ENCODE data around the gene LRBA.

DNA sequence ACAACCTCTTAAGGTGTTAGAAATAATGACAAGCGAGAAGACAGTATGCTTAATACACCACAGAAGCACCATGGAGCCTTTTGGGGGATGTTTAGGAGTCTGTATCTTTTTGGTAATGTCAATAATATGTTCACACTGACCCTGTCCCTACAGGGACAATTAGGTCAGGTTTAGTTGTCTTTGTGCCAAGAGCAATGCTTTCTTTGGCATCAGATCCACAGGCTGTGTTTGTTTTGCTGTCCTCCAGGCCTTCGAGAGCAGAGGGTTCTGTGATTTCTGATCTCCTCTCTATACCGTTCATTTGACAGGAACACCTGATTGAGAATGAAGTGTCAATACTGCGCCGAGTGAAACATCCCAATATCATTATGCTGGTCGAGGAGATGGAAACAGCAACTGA is 783.1 kb downstream of the LRBA start:
- TF ChIP-seq RNF2 (IDR thresholded peaks at IDR 0.05) (no peak), GABPA (tag; conservative IDR thresholded peaks at IDR 0.05; ENCODE audit: low read depth) (no peak), TCF7L2 (IDR thresholded peaks at IDR 0.05; ENCODE audit: low read depth, low read length) (no peak), POLR2A (conservative IDR thresholded peaks at IDR 0.05) (no peak), TAF15 (IDR thresholded peaks at IDR 0.05; ENCODE audit: low read depth, low read length) (no peak), TBL1XR1 (IDR thresholded peaks at IDR 0.05; ENCODE audit: low read length in 2 of 2) (no peak), NR2C2 (CRISPR knock-in tag; IDR thresholded peaks at IDR 0.05) (no peak), NR2C2 (tag; IDR thresholded peaks at IDR 0.05) (no peak), SIN3A (IDR thresholded peaks at IDR 0.05; ENCODE audit: borderline replicate concordance in 2 of 2, control insufficient read depth in 1 of 2, low read depth in 2 of 2, low read length in 2 of 2) (no peak), GTF2E2 (tag; IDR thresholded peaks at IDR 0.05) (no peak), HEY1 (CRISPR knock-in tag; IDR thresholded peaks at IDR 0.05; ENCODE audit: borderline replicate concordance) (no peak), EP400 (IDR thresholded peaks at IDR 0.05) (no peak), CEBPB (tag; IDR thresholded peaks at IDR 0.05) (no peak)
- TF ChIP-seq, protein P1, sequence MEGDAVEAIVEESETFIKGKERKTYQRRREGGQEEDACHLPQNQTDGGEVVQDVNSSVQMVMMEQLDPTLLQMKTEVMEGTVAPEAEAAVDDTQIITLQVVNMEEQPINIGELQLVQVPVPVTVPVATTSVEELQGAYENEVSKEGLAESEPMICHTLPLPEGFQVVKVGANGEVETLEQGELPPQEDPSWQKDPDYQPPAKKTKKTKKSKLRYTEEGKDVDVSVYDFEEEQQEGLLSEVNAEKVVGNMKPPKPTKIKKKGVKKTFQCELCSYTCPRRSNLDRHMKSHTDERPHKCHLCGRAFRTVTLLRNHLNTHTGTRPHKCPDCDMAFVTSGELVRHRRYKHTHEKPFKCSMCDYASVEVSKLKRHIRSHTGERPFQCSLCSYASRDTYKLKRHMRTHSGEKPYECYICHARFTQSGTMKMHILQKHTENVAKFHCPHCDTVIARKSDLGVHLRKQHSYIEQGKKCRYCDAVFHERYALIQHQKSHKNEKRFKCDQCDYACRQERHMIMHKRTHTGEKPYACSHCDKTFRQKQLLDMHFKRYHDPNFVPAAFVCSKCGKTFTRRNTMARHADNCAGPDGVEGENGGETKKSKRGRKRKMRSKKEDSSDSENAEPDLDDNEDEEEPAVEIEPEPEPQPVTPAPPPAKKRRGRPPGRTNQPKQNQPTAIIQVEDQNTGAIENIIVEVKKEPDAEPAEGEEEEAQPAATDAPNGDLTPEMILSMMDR (IDR thresholded peaks at IDR 0.05 in 2 of 3, conservative IDR thresholded peaks at IDR 0.05 in 1 of 3; ENCODE audit: insufficient read depth in 2 of 3, low read depth in 1 of 3, low read length in 3 of 3) = no peak

Measured in K562 (cell line).